LoVo (cell line): ENCODE data around the gene RPL37A.
"Not testable (repeated sequence)": the region's sequence is repeated elsewhere in the genome, so short reads cannot be mapped to it uniquely, and the experiment has no call there.

Source experiments
- DNase-seq: peaks from one replicate; pipeline ENCODE4 v3.0.0-alpha.2; 2016; ENCODE audit warnings: low spot score

Gene RPL37A

GRCh38 chr2:216517447-216518225, 19.0 kb downstream of the RPL37A start:
- no peak for DNase-seq

- not testable (repeated sequence) for DNase-seq
These were observed 20.0 kb downstream of the RPL37A start for GRCh38 chr2:216518566-216519119.

GRCh38 chr2:216519154-216519762, 20.6 kb downstream of the RPL37A start:
- peak; percentile 65 for DNase-seq

- DNase-seq = no peak
These were observed 21.5 kb downstream of the RPL37A start for GRCh38 chr2:216520112-216520511.

- no peak for DNase-seq
These were observed 24.4 kb downstream of the RPL37A start for GRCh38 chr2:216522892-216523502.

- no peak for DNase-seq
These were observed 27.3 kb downstream of the RPL37A start for GRCh38 chr2:216525972-216526371.

- DNase-seq = no peak
These were observed 28.3 kb downstream of the RPL37A start for GRCh38 chr2:216526939-216527338.

GRCh38 chr2:216527600-216527999, 29.0 kb downstream of the RPL37A start:
- DNase-seq = no peak

- DNase-seq = no peak
These were observed 33.9 kb downstream of the RPL37A start for GRCh38 chr2:216532562-216532961.

GRCh38 chr2:216533609-216534008, 35.0 kb downstream of the RPL37A start:
- DNase-seq = no peak

GRCh38 chr2:216534809-216535208, 36.2 kb downstream of the RPL37A start:
- DNase-seq = no peak

- no peak for DNase-seq
These were observed 36.9 kb downstream of the RPL37A start for GRCh38 chr2:216535454-216535995.

- no peak for DNase-seq
These were observed 38.1 kb downstream of the RPL37A start for GRCh38 chr2:216536734-216537210.

GRCh38 chr2:216537366-216537765, 38.7 kb downstream of the RPL37A start:
- no peak for DNase-seq

- DNase-seq = no peak
These were observed 39.9 kb downstream of the RPL37A start for GRCh38 chr2:216538538-216538937.

- DNase-seq = no peak
These were observed 40.5 kb downstream of the RPL37A start for GRCh38 chr2:216539120-216539519.

GRCh38 chr2:216539791-216540241, 41.2 kb downstream of the RPL37A start:
- peak; percentile 36 for DNase-seq

- DNase-seq = no peak
These were observed 42.3 kb downstream of the RPL37A start for GRCh38 chr2:216540920-216541319.

- DNase-seq = no peak
These were observed 42.9 kb downstream of the RPL37A start for GRCh38 chr2:216541505-216541904.

GRCh38 chr2:216545359-216545758, 46.7 kb downstream of the RPL37A start:
- no peak for DNase-seq

GRCh38 chr2:216546241-216546640, 47.6 kb downstream of the RPL37A start:
- no peak for DNase-seq

GRCh38 chr2:216546641-216547403, 48.2 kb downstream of the RPL37A start:
- DNase-seq = no peak
